CD4-positive, CD25-positive, alpha-beta regulatory T cell (primary cell): ENCODE measurements around the gene APOBEC3A. TPM values are rescaled to one million over a fixed set of nuclear protein-coding genes. Genes with fewer than 3 reads are reported as not detected.
A peak's percentile ranks its signal among the peaks of the same experiment; 100 is the strongest.

Experiments used
- ATAC-seq, 2 donors: fragments of 150-1000 bp; cut with Tn5 transposase; one replicate each; pipeline ENCODE4 v1.10.0; 2021; ENCODE audit warnings: low read depth in 2 of 2, moderate number of reproducible peaks in 2 of 2, moderate library complexity in 1 of 2
- DNase-seq, 3 donors: peaks; one replicate each; pipeline versions ENCODE4 v3.0.0 to v3.0.0-alpha.2; 2012 to 2022; ENCODE audit warnings: mixed read lengths in 1 of 3
- H3K27ac ChIP-seq: one replicate; pipeline ENCODE4 v1.7.0; 2013; ENCODE audit warnings: mild to moderate bottlenecking, low read length; ENCODE audit not compliant: insufficient read depth, poor library complexity, severe bottlenecking
- H3K27me3 ChIP-seq: one replicate; pipeline ENCODE4 v1.7.0; 2013; ENCODE audit warnings: low read length; ENCODE audit not compliant: control insufficient read depth, insufficient read depth
- H3K36me3 ChIP-seq: one replicate; pipeline ENCODE4 v1.7.0; 2013; ENCODE audit warnings: mild to moderate bottlenecking, low read length, moderate library complexity; ENCODE audit not compliant: control insufficient read depth, insufficient read depth
- H3K4me1 ChIP-seq: 2 replicates; pipeline ENCODE4 v1.7.0; 2013; ENCODE audit warnings: mild to moderate bottlenecking, low read length; ENCODE audit not compliant: insufficient read depth, control insufficient read depth, poor library complexity, severe bottlenecking
- H3K4me3 ChIP-seq: one replicate; pipeline ENCODE4 v1.7.0; 2013; ENCODE audit warnings: low read depth, mild to moderate bottlenecking, low read length, moderate library complexity
- H3K9me3 ChIP-seq, 2 experiments: 1 replicate in 1 of 2; 2 replicates in 1 of 2; pipeline ENCODE4 v1.7.0; 2013; ENCODE audit warnings: low read length in 2 of 2, mild to moderate bottlenecking in 1 of 2, moderate library complexity in 1 of 2; ENCODE audit not compliant: control insufficient read depth in 2 of 2
- H3K27ac Mint-ChIP-seq, 3 donors: one replicate each; pipeline ENCODE4 v1.8.0; 2020 to 2022; ENCODE audit warnings: mild to moderate bottlenecking in 3 of 3, mixed read lengths in 3 of 3, moderate library complexity in 2 of 3
- H3K27me3 Mint-ChIP-seq: one replicate; pipeline ENCODE4 v1.8.0; 2022; ENCODE audit warnings: mild to moderate bottlenecking, mixed read lengths
- H3K36me3 Mint-ChIP-seq: one replicate; pipeline ENCODE4 v1.8.0; 2020; ENCODE audit warnings: mixed read lengths
- H3K4me1 Mint-ChIP-seq, 4 donors: one replicate each; pipeline ENCODE4 v1.8.0; 2020 to 2022; ENCODE audit warnings: mixed read lengths in 4 of 4, mild to moderate bottlenecking in 1 of 4
- H3K4me3 Mint-ChIP-seq, 4 donors: one replicate each; pipeline ENCODE4 v1.8.0; 2020 to 2022; ENCODE audit warnings: mild to moderate bottlenecking in 4 of 4, mixed read lengths in 4 of 4, moderate library complexity in 3 of 4
- H3K9me3 Mint-ChIP-seq, 7 donors: one replicate each; pipeline ENCODE4 v1.8.0; 2020 to 2022; ENCODE audit warnings: mixed read lengths in 7 of 7, mild to moderate bottlenecking in 3 of 7, moderate library complexity in 2 of 7
- polyA plus RNA-seq, 4 donors: library from polyadenylated mRNA; unstranded; fragments of 300-500 nt; fragmentation: Illumina TruSeq; gene quantifications; one replicate each; pipeline ENCODE4 v1.2.3, GENCODE V29; 2021
- total RNA-seq: library from RNA; stranded (reverse); gene quantifications from one replicate; pipeline ENCODE4 v1.2.3, GENCODE V29; 2022

APOBEC3A gene
- total and polyA plus RNA-seq, 5 donors from 2014 or later, result 0.29 TPM; not detected in 4

DNA sequence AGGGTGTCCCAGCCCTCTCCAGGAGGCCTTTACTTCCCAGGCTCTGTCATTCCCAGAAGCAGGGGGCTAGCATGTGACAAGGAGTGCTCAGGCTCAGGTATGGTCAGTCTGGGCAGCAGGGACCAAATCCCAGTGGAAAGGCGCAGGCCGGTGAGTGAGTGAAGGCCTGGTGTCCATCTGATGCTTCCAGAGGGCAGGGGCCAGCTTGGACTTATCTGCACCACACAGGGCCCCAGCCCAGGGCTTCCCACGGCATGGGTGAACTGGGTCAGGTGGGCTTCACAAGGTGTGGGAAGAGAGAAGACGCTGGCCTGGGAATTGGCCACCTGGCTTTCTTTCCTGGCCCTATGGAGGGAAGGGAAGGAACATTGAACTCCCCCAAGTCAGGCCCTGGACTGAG, 20.4 kb upstream of the APOBEC3A start:
- Mint-ChIP-seq H3K9me3 (peaks cover 0 to 1% (median 0%) of the 10 kb centered on the region in 7 donors), H3K4me1 (peaks cover 7 to 12% (median 10%) of the 10 kb centered on the region in 4 donors), H3K4me3 (no peak overlapping the region), H3K36me3 (no peaks in the 10 kb centered on the region), H3K27ac (no peak overlapping the region), H3K27me3 (peaks cover 24% of the 10 kb centered on the region)
- Histone ChIP-seq H3K27ac (no peak overlapping the region), H3K4me1 (peaks cover 9% of the 10 kb centered on the region), H3K36me3 (no peaks in the 10 kb centered on the region), H3K27me3 (no peaks in the 10 kb centered on the region), H3K9me3 (no peaks in the 10 kb centered on the region), H3K4me3 (no peak overlapping the region)
- no peak for ATAC-seq
- DNase-seq, result no peak

DNA sequence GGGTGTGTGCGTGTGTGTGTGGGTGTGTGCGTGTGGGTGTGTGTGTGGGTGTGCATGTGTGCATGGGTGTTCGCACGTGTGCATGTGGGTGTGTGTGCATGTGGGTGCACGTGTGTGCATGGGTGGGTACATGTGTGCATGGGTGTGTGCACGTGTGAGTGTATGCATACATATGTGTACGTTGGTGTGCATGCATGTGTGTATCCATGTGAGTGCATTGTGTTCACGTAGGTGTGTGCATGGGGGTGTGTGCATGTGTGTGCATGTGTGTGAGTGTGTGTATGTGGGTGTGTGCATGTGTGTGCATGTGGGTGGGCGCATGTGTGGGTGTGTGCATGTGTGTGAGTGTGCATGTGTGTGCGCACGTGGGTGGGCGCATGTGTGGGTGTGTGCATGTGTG, 19.9 kb upstream of the APOBEC3A start:
- H3K36me3 Mint-ChIP-seq, result no peaks in the 10 kb centered on the region

DNA sequence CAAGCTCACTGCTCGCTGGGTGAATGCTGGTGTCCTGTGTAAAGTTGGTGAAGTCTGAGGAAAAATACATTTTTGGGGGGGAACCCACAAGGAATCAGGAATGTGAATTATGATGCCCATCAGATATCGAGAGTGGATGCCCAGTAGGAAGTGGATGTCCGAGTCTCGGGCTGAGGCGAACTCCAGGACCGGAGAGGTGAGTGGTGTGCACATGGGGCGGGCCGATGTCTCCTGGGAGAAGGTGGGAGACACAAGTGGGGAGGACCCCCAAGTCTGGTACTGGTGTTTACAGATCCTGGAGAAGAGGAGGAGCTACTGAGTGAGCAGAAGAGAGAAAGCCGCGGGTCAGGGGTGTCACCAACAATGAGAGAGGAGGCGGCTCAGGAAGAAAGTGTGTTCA, 19.2 kb upstream of the APOBEC3A start:
- H3K27me3 ChIP-seq, result peaks cover 2% of the 10 kb centered on the region
- no peaks in the 10 kb centered on the region for H3K9me3 ChIP-seq
- peaks cover 0 to 1% (median 0%) of the 10 kb centered on the region in 7 donors for H3K9me3 Mint-ChIP-seq
- no peaks in the 10 kb centered on the region for H3K36me3 ChIP-seq
- no peak overlapping the region for H3K27ac ChIP-seq
- H3K36me3 Mint-ChIP-seq, result no peaks in the 10 kb centered on the region
- DNase-seq (no peak), ATAC-seq (no peak)
- H3K4me3 ChIP-seq, result no peak overlapping the region
- peaks cover 9 to 17% (median 11%) of the 10 kb centered on the region in 4 donors for H3K4me1 Mint-ChIP-seq
- no peak overlapping the region for H3K4me3 Mint-ChIP-seq
- peaks cover 9% of the 10 kb centered on the region for H3K4me1 ChIP-seq
- no peak overlapping the region for H3K27ac Mint-ChIP-seq
- H3K27me3 Mint-ChIP-seq, result peaks cover 16% of the 10 kb centered on the region

More for the DNA sequence above, 19.9 kb upstream of the APOBEC3A start:
- H3K36me3 ChIP-seq, result no peaks in the 10 kb centered on the region
- H3K27ac ChIP-seq, result no peak overlapping the region
- H3K4me3 ChIP-seq, result no peak overlapping the region
- DNase-seq (no peak), ATAC-seq (no peak)
- Mint-ChIP-seq H3K9me3 (peaks cover 0 to 1% (median 0%) of the 10 kb centered on the region in 7 donors), H3K4me3 (no peak overlapping the region), H3K27me3 (peaks cover 21% of the 10 kb centered on the region), H3K27ac (no peak overlapping the region), H3K4me1 (peaks cover 9 to 14% (median 11%) of the 10 kb centered on the region in 4 donors)
- H3K9me3 ChIP-seq, result no peaks in the 10 kb centered on the region
- peaks cover 9% of the 10 kb centered on the region for H3K4me1 ChIP-seq
- no peaks in the 10 kb centered on the region for H3K27me3 ChIP-seq

DNA sequence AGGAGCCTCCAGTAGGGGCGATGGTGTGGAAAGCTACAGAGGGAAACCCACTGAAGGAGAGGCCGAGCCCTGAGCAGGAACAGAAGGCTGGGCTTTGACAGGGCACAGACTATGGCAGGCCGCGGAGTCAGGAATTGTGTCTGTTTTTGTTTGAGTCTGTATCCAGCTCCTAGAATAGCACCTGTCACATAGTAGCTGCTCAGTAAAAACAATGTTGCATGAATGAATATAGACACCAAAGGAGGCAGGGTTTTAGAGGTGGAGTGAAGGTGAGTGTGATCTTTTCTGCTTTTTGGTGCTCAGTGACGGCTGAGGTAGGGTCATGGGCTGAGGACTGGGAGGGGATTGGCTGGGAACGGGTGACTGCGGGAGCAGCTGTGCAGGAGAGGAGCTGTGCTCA, 18.5 kb upstream of the APOBEC3A start:
- Histone ChIP-seq H3K27ac (no peak overlapping the region), H3K4me1 (peaks cover 9% of the 10 kb centered on the region), H3K27me3 (peaks cover 2% of the 10 kb centered on the region), H3K36me3 (no peaks in the 10 kb centered on the region), H3K4me3 (no peak overlapping the region), H3K9me3 (no peaks in the 10 kb centered on the region)
- Mint-ChIP-seq H3K27me3 (peaks cover 21% of the 10 kb centered on the region), H3K36me3 (peaks cover 4% of the 10 kb centered on the region), H3K4me1 (peaks cover 9 to 22% (median 13%) of the 10 kb centered on the region in 4 donors), H3K27ac (peak overlapping the region in 1 of 3 donors; percentile 11), H3K9me3 (peaks cover 0 to 1% (median 0%) of the 10 kb centered on the region in 7 donors), H3K4me3 (no peak overlapping the region)
- ATAC-seq, result no peak
- DNase-seq, result no peak

DNA sequence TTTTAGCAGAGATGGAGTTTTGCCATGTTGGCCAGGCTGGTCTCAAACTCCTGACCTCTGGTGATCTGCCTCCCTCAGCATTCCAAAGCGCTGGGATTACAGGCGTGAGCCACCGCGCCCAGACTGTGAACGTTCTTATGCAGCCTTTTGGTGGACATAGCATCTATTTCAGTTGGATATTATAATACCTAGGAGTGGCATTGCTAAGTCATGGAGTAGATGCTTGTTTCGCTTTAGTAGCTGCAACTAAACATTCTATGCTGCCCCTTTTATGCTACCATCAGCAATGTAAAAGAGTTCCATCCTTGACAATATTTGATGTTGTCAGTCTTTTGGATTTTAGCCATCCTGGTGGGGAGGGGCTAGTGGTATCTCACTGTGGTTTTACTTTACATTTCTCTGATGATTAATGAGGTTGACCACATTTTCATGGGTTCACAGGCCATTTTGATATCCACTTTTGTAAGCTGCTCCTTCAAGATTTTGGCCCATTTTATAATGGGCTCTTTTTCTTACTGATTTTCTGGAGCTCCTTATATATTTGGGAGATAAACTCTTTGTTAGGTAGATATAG, 16.5 kb upstream of the APOBEC3A start:
- DNase-seq, result no peak
- H3K4me1 Mint-ChIP-seq, result peaks cover 9 to 22% (median 13%) of the 10 kb centered on the region in 4 donors

DNA sequence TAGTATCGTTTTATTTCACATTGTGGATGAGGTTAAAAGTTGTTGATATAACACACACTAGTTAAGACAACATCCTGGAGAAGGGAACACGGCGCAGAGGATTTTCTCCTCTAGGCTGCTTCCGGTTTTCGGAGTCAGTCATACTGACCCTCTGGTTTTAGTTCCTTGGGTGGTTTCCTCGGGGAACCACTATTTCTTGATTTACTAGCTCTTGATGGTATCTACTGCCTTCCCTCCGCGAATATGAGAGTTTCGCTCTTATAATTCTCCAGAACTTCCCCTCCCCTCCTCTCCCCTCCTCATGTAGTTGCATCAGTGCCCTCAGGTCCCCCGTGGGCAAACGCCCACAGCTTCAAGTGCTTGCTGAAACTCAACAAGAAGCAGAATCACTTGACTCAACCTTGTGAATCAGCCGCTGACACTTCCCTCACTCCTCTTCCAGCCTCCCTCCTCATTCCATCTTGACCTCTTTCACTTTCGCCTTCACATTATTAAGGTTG, 15.9 kb upstream of the APOBEC3A start:
- Histone ChIP-seq H3K9me3 (no peaks in the 10 kb centered on the region), H3K4me1 (peaks cover 9% of the 10 kb centered on the region), H3K4me3 (peak overlapping the region; percentile 67), H3K27me3 (peaks cover 7% of the 10 kb centered on the region), H3K27ac (no peak overlapping the region), H3K36me3 (no peaks in the 10 kb centered on the region)
- H3K4me3 Mint-ChIP-seq, result peak overlapping the region; percentile 58 to 87 (median 73)
- DNase-seq (peak in 1 of 3 donors; percentile 48), ATAC-seq (peak; percentile 29 to 53)
- peaks cover 9 to 22% (median 13%) of the 10 kb centered on the region in 4 donors for H3K4me1 Mint-ChIP-seq
- peaks cover 29% of the 10 kb centered on the region for H3K27me3 Mint-ChIP-seq
- peaks cover 4% of the 10 kb centered on the region for H3K36me3 Mint-ChIP-seq
- peaks cover 0 to 1% (median 0%) of the 10 kb centered on the region in 7 donors for H3K9me3 Mint-ChIP-seq
- H3K27ac Mint-ChIP-seq, result peak overlapping the region in 2 of 3 donors; percentile 13 to 62

More for the DNA sequence above, 16.5 kb upstream of the APOBEC3A start:
- Mint-ChIP-seq H3K27ac (peak overlapping the region in 1 of 3 donors; percentile 13), H3K27me3 (peaks cover 29% of the 10 kb centered on the region), H3K36me3 (peaks cover 4% of the 10 kb centered on the region), H3K4me3 (peak overlapping the region in 2 of 4 donors; percentile 0 to 83), H3K9me3 (peaks cover 0 to 1% (median 0%) of the 10 kb centered on the region in 7 donors)
- peaks cover 9% of the 10 kb centered on the region for H3K4me1 ChIP-seq
- H3K36me3 ChIP-seq, result no peaks in the 10 kb centered on the region
- peak overlapping the region; percentile 67 for H3K4me3 ChIP-seq
- H3K27ac ChIP-seq, result no peak overlapping the region
- H3K27me3 ChIP-seq, result peaks cover 7% of the 10 kb centered on the region
- H3K9me3 ChIP-seq, result no peaks in the 10 kb centered on the region
- ATAC-seq, result no peak

DNA sequence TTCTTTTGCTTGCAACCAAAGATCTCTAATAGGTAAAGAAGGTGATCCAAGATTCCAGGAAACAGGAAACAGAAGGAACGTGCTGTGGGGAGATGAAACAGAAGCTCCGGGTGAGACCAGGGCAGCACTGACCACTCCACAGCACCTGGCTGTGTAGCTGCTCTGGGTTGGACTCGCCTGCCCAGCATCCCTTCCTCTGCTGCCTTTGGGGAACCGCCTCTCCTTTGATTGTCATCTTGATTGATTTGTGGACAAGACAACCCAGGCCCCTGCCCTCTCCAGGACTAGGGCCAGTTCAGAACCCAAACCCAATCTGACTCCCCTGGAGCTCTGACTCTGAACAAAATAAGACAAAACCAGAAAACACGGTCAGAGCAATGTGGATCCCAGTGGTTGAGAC, 14.7 kb upstream of the APOBEC3A start:
- Histone ChIP-seq H3K4me3 (no peak overlapping the region), H3K4me1 (peaks cover 9% of the 10 kb centered on the region), H3K36me3 (no peaks in the 10 kb centered on the region), H3K27me3 (peaks cover 7% of the 10 kb centered on the region), H3K27ac (no peak overlapping the region), H3K9me3 (no peaks in the 10 kb centered on the region)
- no peak for ATAC-seq
- no peak for DNase-seq
- Mint-ChIP-seq H3K36me3 (peaks cover 4% of the 10 kb centered on the region), H3K27ac (no peak overlapping the region), H3K27me3 (peaks cover 34% of the 10 kb centered on the region), H3K4me1 (peaks cover 9 to 22% (median 13%) of the 10 kb centered on the region in 4 donors), H3K9me3 (no peaks in the 10 kb centered on the region), H3K4me3 (no peak overlapping the region)

DNA sequence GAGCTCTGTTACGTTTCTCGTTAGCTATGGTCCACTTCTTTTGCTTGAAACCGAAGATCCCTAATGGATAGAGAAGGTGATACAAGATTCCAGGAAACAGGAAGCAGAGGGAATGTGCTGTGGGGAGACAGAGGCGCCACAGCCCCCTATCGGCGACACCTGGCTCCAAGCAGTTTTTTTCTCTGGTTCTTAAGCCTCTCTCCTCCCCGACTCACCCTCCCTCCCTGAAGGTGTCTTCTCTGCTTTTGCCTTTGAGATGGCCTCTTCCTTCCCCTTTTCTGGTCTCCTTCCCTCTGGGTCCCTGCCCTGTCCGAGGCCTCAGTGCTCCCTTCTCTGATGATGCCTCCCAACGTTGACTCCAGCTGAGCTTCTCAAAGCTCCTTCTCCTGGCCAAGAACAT, 14.2 kb upstream of the APOBEC3A start:
- Mint-ChIP-seq H3K36me3 (peaks cover 4% of the 10 kb centered on the region), H3K4me3 (no peak overlapping the region), H3K27ac (peak overlapping the region in 1 of 3 donors; percentile 45), H3K27me3 (peaks cover 34% of the 10 kb centered on the region), H3K4me1 (peaks cover 9 to 22% (median 13%) of the 10 kb centered on the region in 4 donors), H3K9me3 (no peaks in the 10 kb centered on the region)
- no peaks in the 10 kb centered on the region for H3K36me3 ChIP-seq
- H3K27ac ChIP-seq, result no peak overlapping the region
- peaks cover 9% of the 10 kb centered on the region for H3K4me1 ChIP-seq
- no peaks in the 10 kb centered on the region for H3K9me3 ChIP-seq
- ATAC-seq (no peak), DNase-seq (no peak)
- H3K4me3 ChIP-seq, result no peak overlapping the region
- peaks cover 7% of the 10 kb centered on the region for H3K27me3 ChIP-seq
